Trophoblast cell (in vitro differentiated cells and primary cell): ENCODE results near the gene CTXND1.

ENCODE experiments used
- DNase-seq, 2 donors: peaks; one replicate each; pipeline ENCODE4 v3.0.0-alpha.2; 2016
- H2AFZ ChIP-seq: 2 replicates; pipeline ENCODE4 v1.6.1; 2013; ENCODE audit warnings: low read length, moderate library complexity, mild to moderate bottlenecking; ENCODE audit not compliant: insufficient read depth, poor library complexity
- H2AK5ac ChIP-seq: 2 replicates; pipeline ENCODE4 v1.6.1; 2013; ENCODE audit warnings: mild to moderate bottlenecking, low read length
- H2BK120ac ChIP-seq: 2 replicates; pipeline ENCODE4 v1.6.1; 2013; ENCODE audit warnings: low read length, mild to moderate bottlenecking, moderate library complexity; ENCODE audit not compliant: insufficient read depth, poor library complexity
- H2BK12ac ChIP-seq: 2 replicates; pipeline ENCODE4 v1.6.1; 2013; ENCODE audit warnings: mild to moderate bottlenecking, low read length, moderate library complexity
- H2BK5ac ChIP-seq: 2 replicates; pipeline ENCODE4 v1.6.1; 2013; ENCODE audit warnings: low read length, low read depth, moderate library complexity, mild to moderate bottlenecking; ENCODE audit not compliant: poor library complexity
- H3K14ac ChIP-seq: 2 replicates; pipeline ENCODE4 v1.6.1; 2013; ENCODE audit warnings: mild to moderate bottlenecking, low read length
- H3K18ac ChIP-seq: 2 replicates; pipeline ENCODE4 v1.6.1; 2013; ENCODE audit warnings: mild to moderate bottlenecking, low read length
- H3K23ac ChIP-seq: 2 replicates; pipeline ENCODE4 v1.6.1; 2013; ENCODE audit warnings: low read length
- H3K27ac ChIP-seq: 2 replicates; pipeline ENCODE4 v1.5.1; 2013; ENCODE audit warnings: low read depth, mild to moderate bottlenecking, inconsistent platforms, low read length, moderate library complexity
- H3K27me3 ChIP-seq: 2 replicates; pipeline ENCODE4 v1.6.1; 2013; ENCODE audit warnings: inconsistent platforms, mild to moderate bottlenecking, low read length, moderate library complexity; ENCODE audit not compliant: insufficient read depth
- H3K36me3 ChIP-seq, 2 experiments: 1 replicate in 1 of 2; 2 replicates in 1 of 2; pipeline ENCODE4 v1.6.1; 2013; ENCODE audit warnings: low read length in 2 of 2, mild to moderate bottlenecking in 2 of 2, moderate library complexity in 1 of 2; ENCODE audit not compliant: insufficient read depth in 2 of 2, control insufficient read depth in 1 of 2
- H3K4ac ChIP-seq: 2 replicates; pipeline ENCODE4 v1.6.1; 2013; ENCODE audit warnings: low read depth, mild to moderate bottlenecking, low read length, moderate library complexity
- H3K4me1 ChIP-seq, 2 experiments: 1 replicate in 1 of 2; 2 replicates in 1 of 2; pipeline ENCODE4 v1.6.1; 2013; ENCODE audit warnings: low read length in 2 of 2, mild to moderate bottlenecking in 2 of 2, moderate library complexity in 1 of 2; ENCODE audit not compliant: insufficient read depth in 2 of 2, control insufficient read depth in 1 of 2
- H3K4me2 ChIP-seq: 2 replicates; pipeline ENCODE4 v1.6.1; 2013; ENCODE audit warnings: inconsistent platforms, mild to moderate bottlenecking, low read length, moderate library complexity
- H3K4me3 ChIP-seq: 2 replicates; pipeline ENCODE4 v1.5.1; 2013; ENCODE audit warnings: mild to moderate bottlenecking, low read depth, low read length, inconsistent platforms
- H3K79me1 ChIP-seq: one replicate; pipeline ENCODE4 v1.6.1; 2013; ENCODE audit warnings: low read length
- H3K79me2 ChIP-seq: 2 replicates; pipeline ENCODE4 v1.6.1; 2013; ENCODE audit warnings: low read length, mild to moderate bottlenecking; ENCODE audit not compliant: control insufficient read depth, insufficient read depth, poor library complexity
- H3K9ac ChIP-seq: 2 replicates; pipeline ENCODE4 v1.6.1; 2013; ENCODE audit warnings: mild to moderate bottlenecking, low read length
- H3K9me3 ChIP-seq: 2 replicates; pipeline ENCODE4 v1.6.1; 2013; ENCODE audit warnings: low read depth, mild to moderate bottlenecking, control low read depth, inconsistent platforms, low read length; ENCODE audit not compliant: insufficient read depth
- H4K12ac ChIP-seq: 2 replicates; pipeline ENCODE4 v1.6.1; 2013; ENCODE audit warnings: low read depth, mild to moderate bottlenecking, low read length, moderate library complexity
- H4K8ac ChIP-seq: 2 replicates; pipeline ENCODE4 v1.6.1; 2013; ENCODE audit warnings: low read depth, mild to moderate bottlenecking, low read length, moderate library complexity
- H4K91ac ChIP-seq: one replicate; pipeline ENCODE4 v1.6.1; 2013; ENCODE audit warnings: low read depth, mild to moderate bottlenecking, low read length, moderate library complexity
- WGBS: extraction: QIAGEN DNeasy Blood & Tissue Kit; methylation state at CpG from one replicate; pipeline ENCODE4 v1.1.7; 2013; ENCODE audit warnings: missing lambda C conversion rate; ENCODE audit not compliant: insufficient read length, insufficient coverage; ENCODE audit errors: extremely low coverage; 5-methylcytosine and 5-hydroxymethylcytosine counted together

Gene CTXND1

DNA sequence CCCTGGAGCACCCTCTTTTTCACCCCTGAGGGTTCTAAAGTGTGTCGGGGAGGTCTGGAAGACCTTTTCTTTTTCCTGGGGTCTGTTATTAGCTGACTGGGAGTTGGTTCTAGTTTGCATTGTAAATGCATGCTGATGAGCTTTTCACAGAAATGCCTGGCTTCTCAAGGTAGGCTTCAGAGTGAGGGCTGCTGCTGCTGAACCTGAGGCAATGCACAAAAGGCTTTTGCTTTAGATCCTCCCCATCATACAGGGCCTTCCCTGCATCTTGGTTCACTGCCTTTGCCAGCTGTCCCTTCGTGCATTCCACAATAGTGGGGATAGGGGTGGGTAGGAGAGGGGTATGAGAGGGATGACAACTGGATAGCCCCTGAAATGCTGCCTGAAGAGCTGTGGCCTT is 52.6 kb downstream of the CTXND1 start:
- H3K9ac ChIP-seq: no peak overlapping the region
- H2BK12ac ChIP-seq: no peak overlapping the region
- no peak overlapping the region for H3K23ac ChIP-seq
- peaks cover 2% of the 10 kb centered on the region for H3K9me3 ChIP-seq
- H3K14ac ChIP-seq: no peak overlapping the region
- no peaks in the 10 kb centered on the region for H3K79me2 ChIP-seq
- DNase-seq: no peak
- no peak overlapping the region for H2AK5ac ChIP-seq
- no peaks in the 10 kb centered on the region for H3K79me1 ChIP-seq
- H3K4ac ChIP-seq: no peak overlapping the region
- H4K8ac ChIP-seq: no peak overlapping the region
- H3K4me1 ChIP-seq: peaks cover 0 to 2% of the 10 kb centered on the region in 2 experiments
- H3K27me3 ChIP-seq: no peaks in the 10 kb centered on the region
- H4K91ac ChIP-seq: no peak overlapping the region
- no peak overlapping the region for H3K4me2 ChIP-seq
- no CpG with 5 or more reads among the region's 2 CpGs for WGBS
- no peak overlapping the region for H2AFZ ChIP-seq
- no peaks in the 10 kb centered on the region for H3K36me3 ChIP-seq
- no peak overlapping the region for H2BK120ac ChIP-seq
- H3K4me3 ChIP-seq: no peak overlapping the region
- no peak overlapping the region for H4K12ac ChIP-seq
- H3K18ac ChIP-seq: no peak overlapping the region
- no peak overlapping the region for H3K27ac ChIP-seq
- H2BK5ac ChIP-seq: no peak overlapping the region

DNA sequence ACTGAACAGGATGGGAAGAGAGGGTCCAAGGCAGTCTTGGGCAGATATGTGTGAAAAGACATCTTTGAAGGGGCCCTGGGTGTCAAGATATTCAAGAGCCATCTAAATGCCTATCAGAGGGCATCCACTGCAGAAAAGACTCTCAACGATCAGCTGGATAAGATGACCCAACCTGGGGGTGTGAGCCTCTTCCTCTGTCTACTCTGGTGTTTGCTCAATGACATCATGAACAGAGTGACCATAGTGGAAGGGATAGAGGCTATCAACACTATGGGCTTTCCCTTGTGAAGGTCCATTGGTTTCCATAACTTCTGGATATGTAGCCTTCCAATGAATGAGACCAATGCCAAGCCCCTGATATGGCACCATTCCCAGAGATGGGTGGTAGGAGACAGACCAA is 57.1 kb downstream of the CTXND1 start:
- Histone ChIP-seq H3K23ac (no peak overlapping the region), H3K18ac (no peak overlapping the region), H3K4ac (no peak overlapping the region), H3K9ac (no peak overlapping the region), H3K27me3 (no peaks in the 10 kb centered on the region), H3K79me1 (no peaks in the 10 kb centered on the region), H3K4me1 (no peaks in the 10 kb centered on the region), H2BK120ac (no peak overlapping the region), H3K79me2 (no peaks in the 10 kb centered on the region), H4K91ac (no peak overlapping the region), H2AFZ (no peak overlapping the region), H2BK5ac (no peak overlapping the region), H4K12ac (no peak overlapping the region), H2AK5ac (no peak overlapping the region), H3K4me3 (no peak overlapping the region), H3K14ac (no peak overlapping the region), H3K9me3 (peaks cover 2% of the 10 kb centered on the region), H3K27ac (no peak overlapping the region), H3K36me3 (no peaks in the 10 kb centered on the region), H4K8ac (no peak overlapping the region), H3K4me2 (no peak overlapping the region), H2BK12ac (no peak overlapping the region)
- no peak for DNase-seq
- WGBS: no CpG with 5 or more reads among the region's 1 CpG

DNA sequence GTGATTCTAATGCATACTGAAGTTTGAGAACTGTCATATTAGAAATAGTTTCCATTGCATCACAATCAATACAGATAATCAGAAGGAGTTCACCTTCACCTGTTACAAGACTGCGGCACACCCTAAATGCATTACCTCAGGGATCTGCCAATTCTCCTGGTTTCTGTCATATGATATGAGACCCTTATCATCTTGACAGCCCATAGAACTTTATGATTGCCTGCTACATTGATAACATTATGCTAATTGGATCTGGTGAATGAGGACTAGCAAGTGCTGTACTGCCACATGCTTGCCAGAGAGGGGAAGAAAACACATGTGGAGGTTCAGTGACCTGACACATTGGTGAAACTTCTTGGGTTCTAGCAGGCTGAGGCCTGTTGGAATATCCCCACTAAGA is 57.8 kb downstream of the CTXND1 start:
- no CpG with 5 or more reads among the region's 1 CpG for WGBS

DNA sequence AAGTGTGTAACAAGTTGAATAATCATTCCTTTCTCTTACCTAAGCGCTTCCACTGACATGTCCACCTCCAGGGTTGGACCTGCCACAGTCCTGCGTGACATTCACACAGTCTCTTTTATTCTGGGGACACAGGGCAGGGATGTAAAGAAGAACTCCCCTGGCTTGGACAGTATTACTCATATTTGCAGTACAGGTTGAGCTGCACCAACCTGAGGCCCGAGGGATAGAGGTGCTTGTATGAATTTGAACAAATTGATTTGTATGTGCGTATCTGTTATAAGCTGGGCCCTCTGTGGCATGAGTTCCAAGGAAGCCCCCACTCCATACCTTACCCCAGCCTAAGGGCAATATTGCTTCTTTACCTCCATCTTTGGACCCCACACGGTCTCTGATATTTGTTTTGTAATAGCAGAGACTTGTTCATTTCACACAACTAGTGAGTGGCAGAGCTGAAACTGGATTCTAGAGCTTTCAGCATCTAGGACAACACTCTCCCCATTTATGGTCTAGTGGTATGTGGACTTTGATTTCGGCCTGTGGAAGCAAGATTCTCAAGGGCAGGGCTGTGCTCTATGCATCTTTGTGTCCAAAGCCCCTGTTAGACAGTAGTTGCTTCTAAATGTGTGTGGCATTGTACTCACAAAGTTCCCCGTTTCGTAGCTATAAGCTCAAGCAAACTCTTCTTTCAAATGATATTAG is 60.0 kb downstream of the CTXND1 start:
- no peaks in the 10 kb centered on the region for H3K79me1 ChIP-seq
- no peak overlapping the region for H3K14ac ChIP-seq
- H3K4me2 ChIP-seq: no peak overlapping the region
- no peak overlapping the region for H3K9ac ChIP-seq
- DNase-seq: no peak
- no peaks in the 10 kb centered on the region for H3K79me2 ChIP-seq
- no peak overlapping the region for H3K18ac ChIP-seq
- H4K91ac ChIP-seq: no peak overlapping the region
- no peak overlapping the region for H4K8ac ChIP-seq
- H3K9me3 ChIP-seq: no peaks in the 10 kb centered on the region
- H3K36me3 ChIP-seq: no peaks in the 10 kb centered on the region
- H2AK5ac ChIP-seq: no peak overlapping the region
- no peak overlapping the region for H3K27ac ChIP-seq
- no peaks in the 10 kb centered on the region for H3K4me1 ChIP-seq
- H3K27me3 ChIP-seq: no peaks in the 10 kb centered on the region
- no peak overlapping the region for H2BK5ac ChIP-seq
- H2BK120ac ChIP-seq: no peak overlapping the region
- H3K23ac ChIP-seq: no peak overlapping the region
- no peak overlapping the region for H2AFZ ChIP-seq
- no peak overlapping the region for H4K12ac ChIP-seq
- no peak overlapping the region for H2BK12ac ChIP-seq
- H3K4ac ChIP-seq: no peak overlapping the region
- no peak overlapping the region for H3K4me3 ChIP-seq
- WGBS: no CpG with 5 or more reads among the region's 8 CpGs

More for the DNA sequence above, 57.8 kb downstream of the CTXND1 start:
- H2BK5ac ChIP-seq: no peak overlapping the region
- no peak overlapping the region for H3K4ac ChIP-seq
- no peak overlapping the region for H4K12ac ChIP-seq
- H3K14ac ChIP-seq: no peak overlapping the region
- no peak overlapping the region for H3K4me2 ChIP-seq
- H3K27me3 ChIP-seq: no peaks in the 10 kb centered on the region
- H2AK5ac ChIP-seq: no peak overlapping the region
- no peak overlapping the region for H3K9ac ChIP-seq
- no peak overlapping the region for H4K8ac ChIP-seq
- DNase-seq: no peak
- no peak overlapping the region for H3K23ac ChIP-seq
- H2BK120ac ChIP-seq: no peak overlapping the region
- no peak overlapping the region for H2BK12ac ChIP-seq
- no peak overlapping the region for H3K27ac ChIP-seq
- no peak overlapping the region for H4K91ac ChIP-seq
- H3K9me3 ChIP-seq: no peaks in the 10 kb centered on the region
- H3K18ac ChIP-seq: no peak overlapping the region
- no peaks in the 10 kb centered on the region for H3K4me1 ChIP-seq
- H3K79me1 ChIP-seq: no peaks in the 10 kb centered on the region
- H3K4me3 ChIP-seq: no peak overlapping the region
- no peak overlapping the region for H2AFZ ChIP-seq
- no peaks in the 10 kb centered on the region for H3K79me2 ChIP-seq
- H3K36me3 ChIP-seq: no peaks in the 10 kb centered on the region
